NB4 (cell line): ENCODE results near the gene NPPC.
"Not testable (repeated sequence)": the region's sequence is repeated elsewhere in the genome, so short reads cannot be mapped to it uniquely, and the experiment has no call there.

Experiments used
- DNase-seq: peaks from one replicate; pipeline ENCODE4 v3.0.0; 2010; ENCODE audit warnings: low read depth
- H3K4me3 ChIP-seq: one replicate; pipeline ENCODE4 v1.5.1; 2011; ENCODE audit warnings: mild to moderate bottlenecking, low read depth, low read length, moderate library complexity
- CTCF ChIP-seq: IDR thresholded peaks from one replicate; pipeline ENCODE4 v1.5.1; 2012; ENCODE audit warnings: low read depth, low read length
- MAX ChIP-seq: IDR thresholded peaks from 2 replicates; pipeline ENCODE4 v1.6.1; 2011; ENCODE audit warnings: low read depth, low read length
- MYC ChIP-seq: IDR thresholded peaks from 2 replicates; pipeline ENCODE4 v1.6.1; 2011; ENCODE audit warnings: low read depth, low read length
- POLR2A ChIP-seq: IDR thresholded peaks from 2 replicates; pipeline ENCODE4 v1.6.1; 2011; ENCODE audit warnings: mild to moderate bottlenecking; ENCODE audit not compliant: insufficient read length; ENCODE audit errors: extremely low read depth

Gene NPPC

GRCh38 chr2:231884438-231885140 lies 41.6 kb downstream of the NPPC start:
- H3K4me3 ChIP-seq, result no peak overlapping the region
- DNase-seq, result no peak

GRCh38 chr2:231883468-231883881 lies 42.7 kb downstream of the NPPC start:
- no peak for DNase-seq
- no peak overlapping the region for H3K4me3 ChIP-seq
- TF ChIP-seq MYC (no peak), POLR2A (no peak), MAX (no peak), CTCF (no peak)

More at GRCh38 chr2:231884438-231885140, 41.6 kb downstream of the NPPC start:
- TF ChIP-seq MYC (no peak), POLR2A (no peak), MAX (no peak), CTCF (no peak)

GRCh38 chr2:231882646-231883045 lies 43.5 kb downstream of the NPPC start:
- H3K4me3 ChIP-seq, result no peak overlapping the region
- no peak for TF ChIP-seq MAX
- no peak for TF ChIP-seq CTCF
- no peak for TF ChIP-seq POLR2A
- no peak for TF ChIP-seq MYC
- DNase-seq, result no peak

GRCh38 chr2:231880371-231880770 lies 45.8 kb downstream of the NPPC start:
- H3K4me3 ChIP-seq, DNase-seq: not testable (repeated sequence)

GRCh38 chr2:231879216-231879615 lies 47.0 kb downstream of the NPPC start:
- TF ChIP-seq MYC (no peak), CTCF (no peak), POLR2A (no peak), MAX (no peak)
- H3K4me3 ChIP-seq, result no peak overlapping the region
- no peak for DNase-seq

- no peak overlapping the region for H3K4me3 ChIP-seq
- no peak for DNase-seq
- no peak for TF ChIP-seq MYC
- TF ChIP-seq CTCF, result no peak
- no peak for TF ChIP-seq MAX
- TF ChIP-seq POLR2A, result no peak
Observed at GRCh38 chr2:231877533-231878456, 48.4 kb downstream of the NPPC start.
